Stimulated activated CD4-positive, alpha-beta T cell treated with anti-CD3 and anti-CD28 coated beads, Interleukin-12 subunit alpha, Interleukin-12 subunit beta, amount 100 ng/mL, for 4 hours (primary cell): ENCODE results near the gene FHIT.
A peak's percentile ranks its signal among the peaks of the same experiment; 100 is the strongest.

ENCODE experiments used
- DNase-seq: peaks from one replicate; pipeline ENCODE4 v3.0.0-alpha.2; 2020

Gene FHIT

GRCh38 chr3:60188803-60189202 lies 1062.4 kb downstream of the FHIT start:
- DNase-seq = no peak

- no peak for DNase-seq
These were observed 1063.9 kb downstream of the FHIT start for GRCh38 chr3:60187343-60187742.

- DNase-seq = no peak
These were observed 1064.9 kb downstream of the FHIT start for GRCh38 chr3:60186359-60186758.

GRCh38 chr3:60185161-60185560 lies 1066.1 kb downstream of the FHIT start:
- DNase-seq = no peak

GRCh38 chr3:60182697-60183096 lies 1068.6 kb downstream of the FHIT start:
- no peak for DNase-seq

GRCh38 chr3:60178931-60179653 lies 1072.2 kb downstream of the FHIT start:
- DNase-seq = no peak

GRCh38 chr3:60177726-60178125 lies 1073.5 kb downstream of the FHIT start:
- DNase-seq = no peak

- DNase-seq = no peak
These were observed 1074.6 kb downstream of the FHIT start for GRCh38 chr3:60176614-60177013.

GRCh38 chr3:60175680-60176079 lies 1075.6 kb downstream of the FHIT start:
- no peak for DNase-seq

GRCh38 chr3:60169755-60170154 lies 1081.5 kb downstream of the FHIT start:
- DNase-seq = no peak

GRCh38 chr3:60167186-60167585 lies 1084.1 kb downstream of the FHIT start:
- DNase-seq = no peak

GRCh38 chr3:60160822-60161748 lies 1090.2 kb downstream of the FHIT start:
- DNase-seq = no peak

- no peak for DNase-seq
These were observed 1091.0 kb downstream of the FHIT start for GRCh38 chr3:60160111-60160821.

GRCh38 chr3:60158035-60158434 lies 1093.2 kb downstream of the FHIT start:
- DNase-seq = no peak

- DNase-seq = no peak
These were observed 1097.2 kb downstream of the FHIT start for GRCh38 chr3:60154011-60154410.

GRCh38 chr3:60153221-60153999 lies 1097.8 kb downstream of the FHIT start:
- no peak for DNase-seq

- no peak for DNase-seq
These were observed 1101.8 kb downstream of the FHIT start for GRCh38 chr3:60149501-60149900.

GRCh38 chr3:60147249-60147950 lies 1103.9 kb downstream of the FHIT start:
- peak; percentile 1 for DNase-seq

- no peak for DNase-seq
These were observed 1105.1 kb downstream of the FHIT start for GRCh38 chr3:60146121-60146520.

GRCh38 chr3:60144071-60144470 lies 1107.2 kb downstream of the FHIT start:
- no peak for DNase-seq

- no peak for DNase-seq
These were observed 1109.2 kb downstream of the FHIT start for GRCh38 chr3:60142009-60142408.

GRCh38 chr3:60140160-60140559 lies 1111.1 kb downstream of the FHIT start:
- DNase-seq = no peak
